ENCODE results near the gene PIP5KL1.

Gene PIP5KL1

DNA sequence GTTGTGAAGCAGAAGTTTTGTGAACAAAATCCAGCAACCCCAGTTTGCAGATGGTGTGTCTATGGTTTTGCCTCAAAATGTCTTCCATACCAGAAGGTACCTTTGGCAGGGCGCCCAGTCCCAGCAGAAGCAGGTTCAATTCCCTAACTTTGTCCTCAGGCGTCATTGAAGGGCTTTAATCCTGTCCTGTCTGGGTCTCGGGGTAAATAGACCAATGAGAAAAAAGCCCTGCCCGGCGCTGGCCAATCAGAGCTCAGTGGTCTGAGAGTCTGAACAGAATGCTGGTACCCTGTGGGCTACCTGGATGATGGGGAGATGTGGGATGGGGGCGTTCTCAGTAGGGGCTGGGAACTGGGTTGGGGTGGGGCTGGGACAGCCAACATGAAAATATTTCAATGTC, 7.5 kb downstream of the PIP5KL1 start:
- Histone ChIP-seq H3K27me3 (ENCODE audit: control insufficient read depth, insufficient read depth, low read length) (peaks cover 17% of the 10 kb centered on the region), H3K4me3 (ENCODE audit: low read depth, low read length) (no peak overlapping the region), H3K9me3 (ENCODE audit: control insufficient read depth, insufficient read depth, low read length) (no peaks in the 10 kb centered on the region), H3K9ac (ENCODE audit: low read depth, low read length) (no peak overlapping the region), H3K36me3 (ENCODE audit: control insufficient read depth, insufficient read depth, low read length) (no peaks in the 10 kb centered on the region), H3K4me1 (ENCODE audit: control insufficient read depth, insufficient read depth, low read length) (peaks cover 2% of the 10 kb centered on the region)

DNA sequence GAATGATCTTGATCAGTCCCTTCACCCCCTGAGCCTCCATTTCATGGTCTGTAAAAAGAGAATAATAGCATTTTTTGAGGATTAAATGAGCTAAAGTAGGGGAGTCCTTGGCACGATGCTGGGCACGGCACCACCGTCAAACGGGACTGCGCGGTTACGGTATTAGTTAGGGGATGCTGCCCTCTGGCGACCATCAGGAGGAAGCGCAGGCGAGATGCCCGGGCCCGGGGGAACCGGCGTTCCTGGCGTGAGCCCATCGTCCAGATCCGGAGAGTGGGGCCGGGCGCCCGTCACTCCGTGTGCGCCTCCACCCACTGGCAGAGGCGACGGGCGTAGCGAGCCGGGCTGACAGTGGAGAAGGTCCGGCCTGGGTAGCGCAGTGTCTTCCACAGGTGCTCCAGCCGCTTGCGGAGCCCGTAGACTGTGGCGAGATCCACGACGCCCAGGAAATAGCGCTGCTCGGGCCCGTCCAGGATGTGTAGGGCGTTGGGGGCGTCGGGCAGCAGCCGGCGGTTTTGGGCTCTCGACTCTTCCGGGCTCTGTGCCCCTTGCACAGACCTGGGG, 8.9 kb downstream of the PIP5KL1 start:
- Histone ChIP-seq H3K4me1 (ENCODE audit: control insufficient read depth, insufficient read depth, low read length) (peaks cover 6% of the 10 kb centered on the region), H3K4me3 (ENCODE audit: low read depth, low read length) (peak overlapping the region; percentile 45), H3K27me3 (ENCODE audit: control insufficient read depth, insufficient read depth, low read length) (peaks cover 16% of the 10 kb centered on the region), H3K9me3 (ENCODE audit: control insufficient read depth, insufficient read depth, low read length) (no peaks in the 10 kb centered on the region), H3K9ac (ENCODE audit: low read depth, low read length) (no peak overlapping the region), H3K36me3 (ENCODE audit: control insufficient read depth, insufficient read depth, low read length) (no peaks in the 10 kb centered on the region)

DNA sequence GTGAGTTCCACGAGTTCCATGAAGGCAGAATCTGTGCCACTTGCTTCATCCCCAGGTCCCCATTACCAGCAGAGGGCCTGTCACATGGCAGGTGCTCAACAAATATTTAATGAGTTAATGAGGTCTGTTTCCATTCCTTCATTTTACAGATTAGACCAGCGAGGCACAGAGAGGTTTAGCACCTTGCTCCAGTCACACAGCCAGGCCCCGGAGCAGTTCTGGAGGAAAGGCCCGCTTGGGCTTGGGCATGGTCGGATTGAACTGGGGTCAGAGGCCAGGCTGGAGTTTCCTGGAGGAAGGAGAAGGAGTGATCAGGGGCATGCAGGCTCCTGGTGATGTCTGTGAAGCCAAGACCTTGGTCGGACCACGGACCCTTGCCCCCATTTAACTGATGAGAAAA, 9.8 kb downstream of the PIP5KL1 start:
- Histone ChIP-seq H3K9ac (ENCODE audit: low read depth, low read length) (no peak overlapping the region), H3K4me1 (ENCODE audit: control insufficient read depth, insufficient read depth, low read length) (peaks cover 6% of the 10 kb centered on the region), H3K9me3 (ENCODE audit: control insufficient read depth, insufficient read depth, low read length) (no peaks in the 10 kb centered on the region)

DNA sequence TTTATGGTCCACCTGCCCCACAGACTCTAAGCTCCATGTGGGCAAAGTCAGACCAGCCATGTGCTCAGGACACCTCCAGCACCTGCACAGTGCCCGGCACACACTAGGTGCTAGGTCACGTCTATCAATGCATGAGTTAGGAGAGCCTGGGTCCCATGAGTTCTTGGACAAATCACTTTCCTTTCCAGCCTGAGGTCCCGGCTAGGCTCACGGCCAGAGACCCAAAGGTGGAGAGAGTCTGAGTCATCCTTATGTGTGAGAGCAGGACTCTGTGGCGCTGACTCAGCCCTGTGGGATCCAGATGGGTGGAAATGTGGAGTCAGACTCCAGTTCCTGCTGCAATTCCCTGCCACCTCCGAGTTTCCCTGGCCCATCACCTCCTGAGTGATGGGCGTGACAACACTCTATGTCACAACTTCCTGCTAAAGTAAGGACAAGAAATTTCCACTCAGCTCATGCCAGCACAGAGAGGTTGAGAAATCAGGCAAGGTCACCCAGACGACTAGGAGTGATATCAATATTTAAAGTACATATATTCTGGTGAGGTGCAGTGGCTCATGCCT, 11.2 kb downstream of the PIP5KL1 start:
- H3K9me3 ChIP-seq (ENCODE audit: control insufficient read depth, insufficient read depth, low read length), result no peaks in the 10 kb centered on the region
- H3K4me3 ChIP-seq (ENCODE audit: low read depth, low read length), result no peak overlapping the region
- H3K4me1 ChIP-seq (ENCODE audit: control insufficient read depth, insufficient read depth, low read length), result peaks cover 6% of the 10 kb centered on the region
- no peaks in the 10 kb centered on the region for H3K36me3 ChIP-seq (ENCODE audit: control insufficient read depth, insufficient read depth, low read length)
- peaks cover 18% of the 10 kb centered on the region for H3K27me3 ChIP-seq (ENCODE audit: control insufficient read depth, insufficient read depth, low read length)
- no peak overlapping the region for H3K9ac ChIP-seq (ENCODE audit: low read depth, low read length)

More for the DNA sequence above, 9.8 kb downstream of the PIP5KL1 start:
- H3K4me3 ChIP-seq (ENCODE audit: low read depth, low read length), result no peak overlapping the region
- H3K27me3 ChIP-seq (ENCODE audit: control insufficient read depth, insufficient read depth, low read length), result peaks cover 18% of the 10 kb centered on the region
- no peaks in the 10 kb centered on the region for H3K36me3 ChIP-seq (ENCODE audit: control insufficient read depth, insufficient read depth, low read length)

DNA sequence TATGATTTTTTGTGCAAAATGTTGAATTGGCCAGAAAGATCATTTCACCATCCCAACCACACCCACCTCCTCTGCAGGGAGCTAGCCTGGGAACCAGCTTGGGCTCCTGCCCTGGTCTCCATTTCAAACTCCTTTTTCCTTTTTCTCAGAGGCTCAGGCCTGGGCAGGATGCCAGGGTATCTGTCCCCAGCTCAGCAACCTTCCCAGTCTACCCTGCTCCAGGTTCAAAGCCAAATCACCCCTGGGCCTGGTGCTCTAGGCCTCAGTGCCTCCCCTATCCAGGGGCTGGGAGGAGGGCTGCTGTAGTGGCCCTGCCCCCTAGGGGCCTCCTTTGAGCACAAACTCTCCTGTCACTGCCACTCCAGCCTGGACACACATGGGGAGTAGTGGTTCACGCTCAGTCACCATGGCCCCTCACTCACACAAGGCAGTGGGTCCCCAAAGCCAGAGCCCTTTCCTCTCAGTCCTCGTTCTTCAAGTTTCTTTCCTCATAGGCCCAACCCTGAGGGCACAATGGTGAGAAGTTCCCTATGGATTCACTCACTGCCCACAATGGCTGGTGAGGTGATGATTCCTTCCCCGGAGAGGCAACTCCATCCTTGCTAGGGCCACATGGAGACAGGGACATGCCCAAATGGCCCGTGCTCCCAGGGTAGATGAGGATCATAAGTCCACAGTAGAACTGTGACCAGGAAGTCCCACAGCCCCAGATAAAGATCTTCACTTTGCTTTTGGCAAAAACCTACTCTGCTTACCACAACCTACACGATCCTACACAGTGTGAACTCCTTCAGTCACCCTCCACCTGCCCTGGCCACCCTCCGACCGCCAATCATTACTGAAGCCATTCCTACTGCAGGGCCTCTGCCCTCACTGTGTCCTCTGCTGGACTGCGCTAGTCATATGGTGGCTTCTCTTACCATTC, 12.1 kb downstream of the PIP5KL1 start:
- Histone ChIP-seq H3K9ac (ENCODE audit: low read depth, low read length) (no peak overlapping the region), H3K27me3 (ENCODE audit: control insufficient read depth, insufficient read depth, low read length) (peaks cover 18% of the 10 kb centered on the region), H3K4me1 (ENCODE audit: control insufficient read depth, insufficient read depth, low read length) (peaks cover 6% of the 10 kb centered on the region), H3K4me3 (ENCODE audit: low read depth, low read length) (no peak overlapping the region), H3K9me3 (ENCODE audit: control insufficient read depth, insufficient read depth, low read length) (no peaks in the 10 kb centered on the region), H3K36me3 (ENCODE audit: control insufficient read depth, insufficient read depth, low read length) (no peaks in the 10 kb centered on the region)

DNA sequence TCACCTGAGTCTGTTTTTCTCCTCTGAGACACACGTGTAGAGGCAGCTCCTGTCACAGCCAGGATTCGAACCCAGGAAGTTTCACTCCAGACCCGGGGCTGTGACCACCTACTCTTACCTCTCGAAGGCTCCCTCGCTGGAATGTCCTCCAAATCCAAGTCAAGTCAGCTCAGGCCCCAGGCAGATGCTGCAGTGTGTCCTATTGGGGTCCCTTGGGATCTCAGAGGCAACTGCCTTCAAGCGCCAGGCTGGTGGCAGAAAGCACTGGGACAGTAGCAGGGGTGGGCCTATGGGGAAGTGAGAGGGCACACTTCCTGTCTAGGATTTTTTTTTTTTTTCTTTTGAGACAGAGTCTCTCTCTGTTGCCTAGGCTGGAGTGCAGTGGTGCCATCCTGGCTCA, 13.0 kb downstream of the PIP5KL1 start:
- Histone ChIP-seq H3K4me1 (ENCODE audit: control insufficient read depth, insufficient read depth, low read length) (peaks cover 6% of the 10 kb centered on the region), H3K9me3 (ENCODE audit: control insufficient read depth, insufficient read depth, low read length) (no peaks in the 10 kb centered on the region), H3K27me3 (ENCODE audit: control insufficient read depth, insufficient read depth, low read length) (peaks cover 18% of the 10 kb centered on the region), H3K36me3 (ENCODE audit: control insufficient read depth, insufficient read depth, low read length) (no peaks in the 10 kb centered on the region), H3K4me3 (ENCODE audit: low read depth, low read length) (no peak overlapping the region), H3K9ac (ENCODE audit: low read depth, low read length) (no peak overlapping the region)

DNA sequence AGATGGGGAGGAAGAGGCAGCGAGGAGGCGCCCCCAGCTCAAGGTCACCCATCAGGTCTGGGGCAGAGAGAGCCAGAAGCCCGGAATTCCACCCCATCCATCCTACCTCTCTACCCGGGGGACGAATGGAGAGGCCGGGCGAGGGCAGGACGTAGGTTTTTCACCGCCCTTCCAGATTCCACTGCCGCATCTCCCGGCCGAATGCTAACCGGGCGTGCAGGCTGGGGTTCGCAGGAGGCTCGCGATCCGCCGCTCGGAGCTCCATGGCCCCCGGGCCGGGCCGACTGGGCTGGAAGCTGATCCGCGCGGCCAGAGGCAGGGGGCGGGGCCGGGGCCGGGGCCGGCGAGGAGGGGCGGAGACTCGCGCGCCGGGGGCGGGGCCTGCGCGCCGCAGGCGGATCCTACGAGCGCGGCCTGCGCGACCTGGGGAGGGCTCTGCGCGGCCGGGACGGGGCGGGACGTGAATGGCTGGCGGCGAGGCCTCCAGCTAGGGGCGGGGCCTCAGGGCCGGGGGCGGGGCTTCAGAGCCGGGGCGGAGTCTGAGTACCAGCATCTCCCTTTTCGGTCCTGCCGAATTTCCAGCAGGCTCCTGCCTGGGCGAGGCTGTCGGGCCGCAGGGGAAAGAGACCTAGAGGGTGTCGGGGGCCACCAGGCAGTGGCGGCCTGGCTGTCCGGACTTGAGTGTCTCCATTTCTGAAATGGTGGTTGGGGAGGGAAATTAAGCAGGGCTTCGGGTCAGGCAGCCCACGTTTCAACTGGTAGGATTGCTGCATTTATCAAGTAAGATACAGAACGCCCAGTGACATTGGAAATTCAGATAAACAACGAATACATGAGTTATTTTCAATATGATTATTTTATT, 13.6 kb downstream of the PIP5KL1 start, which contains the start of gene ST6GALNAC4:
ST6GALNAC4 (minus strand) TSS at position 322 of the 862 bp plus-strand sequence. CDS start 622 bp downstream, outside the sequence.
- H3K4me3 ChIP-seq (ENCODE audit: low read depth, low read length), result peak within 1 kb of the TSS; percentile 54
- peaks cover 6% of the 10 kb centered on the region for H3K4me1 ChIP-seq (ENCODE audit: control insufficient read depth, insufficient read depth, low read length)
- peaks cover 15% of the 10 kb centered on the region for H3K27me3 ChIP-seq (ENCODE audit: control insufficient read depth, insufficient read depth, low read length)
- no peaks in the 10 kb centered on the region for H3K36me3 ChIP-seq (ENCODE audit: control insufficient read depth, insufficient read depth, low read length)
- no peak within 1 kb of the TSS for H3K9ac ChIP-seq (ENCODE audit: low read depth, low read length)
- H3K9me3 ChIP-seq (ENCODE audit: control insufficient read depth, insufficient read depth, low read length), result no peaks in the 10 kb centered on the region

DNA sequence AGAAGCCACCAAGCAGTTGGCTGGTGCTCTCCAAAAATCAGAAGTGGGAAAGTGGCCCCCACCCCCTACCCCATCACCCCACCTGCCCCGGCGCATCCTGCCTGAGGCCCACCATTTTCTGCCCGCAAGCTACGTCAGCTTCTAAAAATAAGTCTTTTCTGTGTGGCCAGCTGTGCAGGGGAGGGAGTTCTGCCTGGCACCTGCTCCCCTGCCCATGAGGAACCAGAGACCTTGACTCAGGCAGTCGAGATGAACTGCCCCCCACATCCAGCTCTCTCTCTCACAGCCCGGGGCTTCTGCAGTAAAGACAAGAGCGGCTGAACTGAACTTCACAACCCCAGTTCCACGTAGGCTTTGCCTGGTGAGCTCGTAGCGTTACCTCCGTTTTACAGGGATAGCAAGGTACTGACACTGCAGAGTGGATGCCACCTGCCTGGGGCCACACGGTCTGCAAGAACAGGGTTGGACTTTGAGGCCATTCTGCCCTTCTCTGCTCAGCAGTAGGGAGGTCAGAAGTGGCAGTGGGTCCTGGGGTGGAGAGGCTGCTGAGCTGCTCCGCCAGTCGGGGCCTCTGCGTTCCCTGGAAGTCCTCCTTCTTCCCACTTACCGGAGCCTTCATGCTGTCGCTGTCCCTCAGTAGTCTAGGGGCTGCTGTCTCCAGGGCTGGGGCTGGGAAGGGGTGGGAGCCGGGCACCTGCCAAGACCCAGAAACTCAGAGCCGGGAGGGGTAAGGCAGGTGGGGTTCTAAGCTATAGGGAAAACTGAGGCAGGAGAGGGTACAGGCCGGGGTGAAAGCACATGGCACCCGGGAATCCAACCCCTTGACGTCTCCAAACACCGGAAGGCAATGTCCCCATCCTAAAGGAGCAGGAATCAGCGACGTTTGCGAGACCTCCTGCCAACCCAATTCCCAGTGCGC, 14.5 kb downstream of the PIP5KL1 start:
- peak overlapping the region; percentile 54 for H3K4me3 ChIP-seq (ENCODE audit: low read depth, low read length)
- H3K9ac ChIP-seq (ENCODE audit: low read depth, low read length), result no peak overlapping the region
- H3K27me3 ChIP-seq (ENCODE audit: control insufficient read depth, insufficient read depth, low read length), result peaks cover 10% of the 10 kb centered on the region
- no peaks in the 10 kb centered on the region for H3K9me3 ChIP-seq (ENCODE audit: control insufficient read depth, insufficient read depth, low read length)
- H3K36me3 ChIP-seq (ENCODE audit: control insufficient read depth, insufficient read depth, low read length), result no peaks in the 10 kb centered on the region
- peaks cover 6% of the 10 kb centered on the region for H3K4me1 ChIP-seq (ENCODE audit: control insufficient read depth, insufficient read depth, low read length)

DNA sequence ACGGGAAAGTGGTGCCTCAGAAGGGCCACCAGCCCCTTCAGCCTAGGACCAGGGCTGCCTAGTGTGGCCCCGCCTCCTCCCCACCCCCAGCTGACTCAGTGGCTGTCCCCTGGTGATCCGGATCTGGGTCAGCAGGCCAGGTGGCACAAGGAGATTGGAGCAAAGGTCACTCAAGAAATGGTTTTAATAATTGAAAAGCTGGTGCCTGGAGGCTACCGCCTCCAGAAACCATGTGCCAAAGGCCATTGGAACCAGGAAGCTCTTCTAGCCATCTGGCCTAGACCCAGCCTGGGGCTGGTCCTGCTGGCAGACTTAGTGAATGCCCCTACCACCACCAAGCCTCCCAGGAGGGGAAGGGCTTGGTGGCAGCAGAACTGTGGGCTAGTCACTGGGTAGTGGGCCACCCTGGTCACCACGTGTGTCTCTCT, 15.2 kb downstream of the PIP5KL1 start:
- peaks cover 6% of the 10 kb centered on the region for H3K4me1 ChIP-seq (ENCODE audit: control insufficient read depth, insufficient read depth, low read length)
- peaks cover 8% of the 10 kb centered on the region for H3K27me3 ChIP-seq (ENCODE audit: control insufficient read depth, insufficient read depth, low read length)
- no peak overlapping the region for H3K4me3 ChIP-seq (ENCODE audit: low read depth, low read length)
- no peaks in the 10 kb centered on the region for H3K36me3 ChIP-seq (ENCODE audit: control insufficient read depth, insufficient read depth, low read length)
- H3K9ac ChIP-seq (ENCODE audit: low read depth, low read length), result no peak overlapping the region
- H3K9me3 ChIP-seq (ENCODE audit: control insufficient read depth, insufficient read depth, low read length), result no peaks in the 10 kb centered on the region

DNA sequence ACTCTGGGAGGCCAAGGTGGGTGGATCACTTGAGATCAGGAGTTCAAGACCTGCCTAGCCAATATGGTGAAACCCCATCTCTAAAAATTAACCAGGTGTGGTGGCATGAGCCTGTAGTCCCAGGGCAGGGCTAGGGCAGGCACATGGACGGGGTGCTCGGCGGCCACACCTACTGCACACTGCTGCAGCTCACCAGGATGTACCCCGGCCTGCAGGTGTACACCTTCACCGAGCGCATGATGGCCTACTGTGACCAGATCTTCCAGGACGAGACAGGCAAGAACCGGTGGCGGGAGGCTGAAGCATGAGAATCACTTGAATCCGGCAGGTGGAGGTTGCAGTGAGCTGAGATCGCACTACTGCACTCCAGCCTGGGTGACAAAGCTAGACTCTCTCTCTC, 16.9 kb downstream of the PIP5KL1 start:
- Histone ChIP-seq H3K36me3 (ENCODE audit: control insufficient read depth, insufficient read depth, low read length) (no peaks in the 10 kb centered on the region), H3K27me3 (ENCODE audit: control insufficient read depth, insufficient read depth, low read length) (peaks cover 8% of the 10 kb centered on the region), H3K4me1 (ENCODE audit: control insufficient read depth, insufficient read depth, low read length) (peaks cover 6% of the 10 kb centered on the region), H3K9me3 (ENCODE audit: control insufficient read depth, insufficient read depth, low read length) (no peaks in the 10 kb centered on the region), H3K4me3 (ENCODE audit: low read depth, low read length) (no peak overlapping the region), H3K9ac (ENCODE audit: low read depth, low read length) (no peak overlapping the region)

All from iPS-15b (cell line).